Measurements from ENCODE around the gene RITA1. TPM values are rescaled to one million over a fixed set of nuclear protein-coding genes. Genes with fewer than 3 reads are reported as not detected.
A peak's percentile ranks its signal among the peaks of the same experiment; 100 is the strongest.

Gene RITA1
- total RNA-seq, 1 experiment from 2014 or later, result 71.6 TPM

- Histone ChIP-seq H3K27me3 (ENCODE audit: low read length) (no peaks in the 10 kb centered on the region), H2AFZ (ENCODE audit: low read length) (no peak overlapping the region), H3K9me3 (ENCODE audit: low read length) (no peaks in the 10 kb centered on the region), H3F3A (ENCODE audit: low read length, unreplicated experiment) (peaks cover 4% of the 10 kb centered on the region), H3K9me2 (replicated peaks; ENCODE audit: low read length) (no peaks in the 10 kb centered on the region), H3K9ac (ENCODE audit: low read length) (no peak overlapping the region), H3K4me2 (ENCODE audit: low read length) (no peak overlapping the region), H3K79me2 (ENCODE audit: low read length) (peaks cover 12% of the 10 kb centered on the region), H3K4me1 (ENCODE audit: insufficient read depth, low read length) (peaks cover 21% of the 10 kb centered on the region), H3K4me3 (ENCODE audit: low read length) (no peak overlapping the region), H3K27ac (ENCODE audit: low read length) (no peak overlapping the region), H4K20me1 (ENCODE audit: low read length) (no peaks in the 10 kb centered on the region), H3K36me3 (ENCODE audit: low read depth, low read length) (peaks cover 10% of the 10 kb centered on the region)
- TF ChIP-seq EZH2 (IDR thresholded peaks at IDR 0.05; ENCODE audit: low read length, unreplicated experiment) (no peak), CTCF (conservative IDR thresholded peaks at IDR 0.05; ENCODE audit: low read depth, low read length) (no peak), EZH2phosphoT487 (IDR thresholded peaks at IDR 0.05; ENCODE audit: borderline replicate concordance, low read length) (no peak)
- ChIA-PET CTCF (no interaction called here), POLR2A (ENCODE audit: unreplicated experiment) (no interaction called here)
- intact Hi-C loops (cut with micrococcal nuclease), result no loop called here
- DNase-seq, result no peak
- BruUV-seq (replicated peaks), result no TSS peak
- no peak for ATAC-seq
These were observed 41.4 kb downstream of the RITA1 start for GRCh38 chr12:113226696-113227568.

GRCh38 chr12:113227686-113228391 is 42.3 kb downstream of the RITA1 start:
- no peak overlapping the region for H3K4me2 ChIP-seq (ENCODE audit: low read length)
- H3K9me2 ChIP-seq (replicated peaks; ENCODE audit: low read length), result no peaks in the 10 kb centered on the region
- no peak for ATAC-seq
- peaks cover 12% of the 10 kb centered on the region for H3K4me1 ChIP-seq (ENCODE audit: insufficient read depth, low read length)
- intact Hi-C loops (cut with micrococcal nuclease), result no loop called here
- no peak overlapping the region for H3K4me3 ChIP-seq (ENCODE audit: low read length)
- H3K9ac ChIP-seq (ENCODE audit: low read length), result no peak overlapping the region
- ChIA-PET CTCF (no interaction called here), POLR2A (ENCODE audit: unreplicated experiment) (interaction anchor here (0.5 kb wide), 1 partner anchor 34 kb away, joined by 4 read pairs; no protein-coding TSS in a partner anchor)
- no peaks in the 10 kb centered on the region for H3K27me3 ChIP-seq (ENCODE audit: low read length)
- no peak for DNase-seq
- H3K79me2 ChIP-seq (ENCODE audit: low read length), result peaks cover 7% of the 10 kb centered on the region; the same call in 1 of the 2 replicates
- peaks cover 1% of the 10 kb centered on the region for H3F3A ChIP-seq (ENCODE audit: low read length, unreplicated experiment)
- H4K20me1 ChIP-seq (ENCODE audit: low read length), result no peaks in the 10 kb centered on the region
- no peaks in the 10 kb centered on the region for H3K9me3 ChIP-seq (ENCODE audit: low read length)
- H3K27ac ChIP-seq (ENCODE audit: low read length), result no peak overlapping the region
- peaks cover 10% of the 10 kb centered on the region for H3K36me3 ChIP-seq (ENCODE audit: low read depth, low read length)
- BruUV-seq (replicated peaks), result no TSS peak
- TF ChIP-seq EZH2phosphoT487 (IDR thresholded peaks at IDR 0.05; ENCODE audit: borderline replicate concordance, low read length), result no peak
- H2AFZ ChIP-seq (ENCODE audit: low read length), result no peak overlapping the region

- ChIA-PET CTCF (no interaction called here), POLR2A (ENCODE audit: unreplicated experiment) (interaction anchor here (0.5 kb wide), 1 partner anchor 34 kb away, joined by 4 read pairs; no protein-coding TSS in a partner anchor)
- H3K4me2 ChIP-seq (ENCODE audit: low read length), result no peak overlapping the region
- H3K9me3 ChIP-seq (ENCODE audit: low read length), result no peaks in the 10 kb centered on the region
- no peak overlapping the region for H3K27ac ChIP-seq (ENCODE audit: low read length)
- H3K27me3 ChIP-seq (ENCODE audit: low read length), result no peaks in the 10 kb centered on the region
- no peak overlapping the region for H3K4me3 ChIP-seq (ENCODE audit: low read length)
- no peaks in the 10 kb centered on the region for H3F3A ChIP-seq (ENCODE audit: low read length, unreplicated experiment)
- peaks cover 7% of the 10 kb centered on the region; the same call in 1 of the 2 replicates for H3K79me2 ChIP-seq (ENCODE audit: low read length)
- H3K36me3 ChIP-seq (ENCODE audit: low read depth, low read length), result peaks cover 10% of the 10 kb centered on the region
- TF ChIP-seq EZH2phosphoT487 (IDR thresholded peaks at IDR 0.05; ENCODE audit: borderline replicate concordance, low read length), result no peak
- TF ChIP-seq EZH2 (IDR thresholded peaks at IDR 0.05; ENCODE audit: low read length, unreplicated experiment), result no peak
- no peak for TF ChIP-seq CTCF (conservative IDR thresholded peaks at IDR 0.05; ENCODE audit: low read depth, low read length)
- intact Hi-C loops (cut with micrococcal nuclease), result no loop called here
- peak; percentile 22; the same call in 1 of the 2 replicates for ATAC-seq
- DNase-seq, result no peak
- peaks cover 6% of the 10 kb centered on the region; the same call in 1 of the 2 replicates for H3K4me1 ChIP-seq (ENCODE audit: insufficient read depth, low read length)
- no peak overlapping the region for H2AFZ ChIP-seq (ENCODE audit: low read length)
- no peak overlapping the region for H3K9ac ChIP-seq (ENCODE audit: low read length)
- BruUV-seq (replicated peaks), result no TSS peak
- H3K9me2 ChIP-seq (replicated peaks; ENCODE audit: low read length), result no peaks in the 10 kb centered on the region
- H4K20me1 ChIP-seq (ENCODE audit: low read length), result no peaks in the 10 kb centered on the region
These were observed 43.0 kb downstream of the RITA1 start for GRCh38 chr12:113228394-113229028.

Data from PC-3 (cell line).